Uterus (tissue), 2 donors: ENCODE results near the gene EIF4H.

Experiments used
- CTCF ChIP-seq, 4 experiments: fragments of 200-600 bp in 2 of 4; fragments of 450-650 bp in 2 of 4; sonication (generic) in 2 of 4; IDR thresholded peaks; one replicate each; pipeline ENCODE4 v1.5.1; 2016 to 2019; ENCODE audit warnings: antibody characterized with exemption in 4 of 4, mild to moderate bottlenecking in 2 of 4, moderate library complexity in 1 of 4
- POLR2A ChIP-seq, 2 donors: fragments of 450-650 bp; IDR thresholded peaks; one replicate each; pipeline ENCODE4 v1.6.1; 2016; ENCODE audit warnings: antibody characterized with exemption in 2 of 2, mild to moderate bottlenecking in 1 of 2, moderate library complexity in 1 of 2

GRCh38 chr7:74130518-74130917, 43.6 kb upstream of the EIF4H start:
- no peak for TF ChIP-seq CTCF (IDR thresholded peaks at IDR 0.05)
- no peak for TF ChIP-seq POLR2A (IDR thresholded peaks at IDR 0.05)
